SKM-1 (cell line): Measurements from ENCODE around the gene CD55.
A peak's percentile ranks its signal among the peaks of the same experiment; 100 is the strongest.

Experiments used
- DNase-seq: peaks from one replicate; lab custom pipeline; 2025; ENCODE audit not compliant: unreplicated experiment; lab: John Stamatoyannopoulos, UW

Gene CD55

GRCh38 chr1:207321079-207321789 lies at the start of gene CD55:
TSS of gene CD55 (plus strand) at chr1:207321678. CDS start at chr1:207321766, 88 bp downstream.
- DNase-seq = peak; percentile 100

GRCh38 chr1:207274882-207275281 lies 46.6 kb upstream of the CD55 start:
- DNase-seq = no peak

GRCh38 chr1:207276465-207276864 lies 45.0 kb upstream of the CD55 start:
- no peak for DNase-seq

- no peak for DNase-seq
Observed at GRCh38 chr1:207277241-207277640, 44.2 kb upstream of the CD55 start.

DNA sequence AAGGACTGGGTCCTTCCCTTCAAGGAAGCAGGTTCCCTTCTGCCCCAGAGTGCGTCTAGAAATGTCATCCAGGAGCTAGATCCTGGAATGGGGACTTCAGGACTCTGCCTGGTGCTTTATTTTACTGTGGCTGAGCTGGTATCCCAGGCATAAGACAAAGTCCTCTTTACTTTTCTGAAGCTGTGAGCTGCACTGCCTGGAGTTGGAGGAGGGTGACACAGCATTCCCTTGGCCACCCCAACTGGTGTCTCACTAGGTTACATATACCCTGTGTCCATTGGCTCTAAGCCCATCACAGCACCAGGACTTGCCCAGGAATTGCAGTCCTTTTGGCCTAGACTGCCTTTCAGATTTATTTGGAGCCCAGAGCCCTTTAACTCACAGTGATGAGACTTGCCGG lies 41.8 kb upstream of the CD55 start:
- DNase-seq = no peak

DNA sequence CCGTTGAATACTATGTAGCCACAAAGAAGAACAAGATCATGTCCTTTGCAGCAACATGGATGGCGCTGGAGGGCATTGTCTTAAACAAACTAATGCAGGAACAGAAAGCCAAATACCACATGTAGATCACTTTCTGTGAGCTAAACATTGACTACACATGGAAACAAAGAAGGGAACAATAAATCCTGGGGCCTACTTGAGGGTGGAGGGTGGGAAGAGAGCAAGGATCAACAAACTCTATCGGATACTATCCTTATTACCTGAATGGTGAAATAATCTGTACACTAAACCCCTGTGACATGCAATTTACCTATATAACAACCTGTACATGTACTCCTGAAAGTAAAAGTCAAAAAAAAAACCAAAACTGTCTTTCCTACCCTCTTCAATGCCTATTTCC lies 40.8 kb upstream of the CD55 start:
- no peak for DNase-seq

- no peak for DNase-seq
Observed at GRCh38 chr1:207282058-207282457, 39.4 kb upstream of the CD55 start.

DNA sequence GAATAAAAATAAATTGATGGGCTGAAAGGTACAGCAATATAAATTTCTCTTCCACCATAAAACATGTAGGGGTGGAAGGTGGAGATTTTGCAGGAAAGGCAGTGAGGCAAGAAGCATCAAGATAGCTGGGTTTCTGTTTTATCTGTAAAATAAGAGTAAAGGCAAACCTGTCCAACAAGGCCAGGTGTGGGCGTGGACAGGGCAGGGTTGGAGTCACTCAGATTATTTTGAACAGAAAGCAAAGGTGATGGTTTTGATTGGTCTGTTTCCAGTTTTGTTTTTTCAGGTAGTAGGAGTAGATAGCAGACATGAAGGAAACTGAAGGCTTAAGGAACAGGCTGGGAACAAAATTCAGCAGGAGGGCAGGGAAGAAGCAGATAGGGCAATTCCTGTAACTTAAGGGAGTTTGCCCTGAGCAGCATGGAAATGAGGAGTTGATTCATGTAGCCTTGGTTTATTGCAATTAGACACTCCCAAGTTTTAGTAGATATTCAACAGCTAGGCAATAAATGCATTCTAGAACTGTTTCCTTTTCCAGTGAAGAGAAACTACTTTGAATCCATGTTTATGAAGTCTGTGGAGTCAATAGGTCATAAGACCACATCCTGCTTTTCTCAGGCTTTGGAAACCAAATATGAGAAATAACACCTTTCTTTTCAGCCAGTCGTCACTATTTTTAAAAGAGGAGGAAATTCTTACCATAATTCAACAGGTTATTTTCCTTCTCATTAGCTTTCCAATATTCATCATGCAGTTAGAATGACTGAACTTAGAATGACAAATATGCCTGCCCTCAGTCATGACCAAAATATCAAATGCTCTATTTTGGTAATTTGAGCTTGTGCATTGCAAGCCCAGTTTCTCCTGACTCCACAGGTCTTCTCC lies 38.7 kb upstream of the CD55 start:
- DNase-seq = no peak

- no peak for DNase-seq
Observed at GRCh38 chr1:207283421-207283820, 38.1 kb upstream of the CD55 start.

GRCh38 chr1:207284209-207284897 lies 37.1 kb upstream of the CD55 start:
- DNase-seq = no peak

- no peak for DNase-seq
Observed at GRCh38 chr1:207286786-207287468, 34.6 kb upstream of the CD55 start.

DNA sequence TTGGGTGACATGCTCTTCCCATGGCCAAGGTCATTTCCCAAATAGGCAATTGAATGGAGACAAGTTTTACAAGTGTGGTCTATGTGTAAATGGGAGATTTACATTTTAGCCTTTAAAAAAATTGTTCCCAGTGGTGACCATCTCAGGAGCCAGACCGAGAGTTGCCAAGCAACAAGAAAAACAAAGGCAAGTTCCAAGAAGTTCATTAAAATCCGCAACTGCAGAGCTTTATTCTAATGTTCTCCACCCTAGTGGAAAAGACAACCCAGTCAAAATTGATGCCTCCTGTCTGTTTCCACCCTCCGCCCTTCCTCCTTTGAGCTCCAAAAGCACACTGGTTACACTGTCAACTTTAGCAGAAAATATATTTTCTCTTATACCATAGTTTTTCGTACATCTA lies 33.2 kb upstream of the CD55 start:
- DNase-seq = no peak

DNA sequence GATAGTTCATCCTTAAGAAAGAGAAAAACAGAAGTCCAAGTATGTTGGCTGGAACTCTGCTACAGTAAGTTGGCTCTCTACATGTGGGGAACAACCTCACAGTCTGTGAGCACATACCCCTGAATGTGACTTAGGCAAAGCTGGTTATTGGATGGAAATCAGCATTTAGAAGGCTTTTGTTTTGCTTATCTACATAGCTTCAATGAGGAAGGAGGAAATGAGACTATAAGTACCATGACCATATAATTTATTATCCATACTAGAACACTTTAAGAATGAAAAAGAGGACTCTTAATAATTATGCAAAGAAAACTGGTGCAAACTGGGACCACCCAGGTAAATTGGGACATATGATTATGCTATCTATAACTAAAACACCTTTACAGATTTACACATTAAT lies 31.7 kb upstream of the CD55 start:
- no peak for DNase-seq

GRCh38 chr1:207291723-207292122 lies 29.8 kb upstream of the CD55 start:
- no peak for DNase-seq

- no peak for DNase-seq
Observed at GRCh38 chr1:207298186-207298585, 23.3 kb upstream of the CD55 start.

- no peak for DNase-seq
Observed at GRCh38 chr1:207298636-207299398, 22.7 kb upstream of the CD55 start.

GRCh38 chr1:207300970-207301369 lies 20.5 kb upstream of the CD55 start:
- DNase-seq = no peak

GRCh38 chr1:207302618-207303393 lies 18.7 kb upstream of the CD55 start:
- no peak for DNase-seq

GRCh38 chr1:207304710-207305488 lies 16.6 kb upstream of the CD55 start:
- DNase-seq = no peak
